GM19328 (cell line): Measurements from ENCODE around the gene BCAP29.

ENCODE experiments used
- ATAC-seq: cut with Tn5 transposase; IDR thresholded peaks from one replicate; pipeline ENCODE4 v1.9.1; 2021; ENCODE audit warnings: mild to moderate bottlenecking, moderate library complexity; ENCODE audit not compliant: unreplicated experiment

BCAP29 gene

GRCh38 chr7:107661865-107662379 is 81.9 kb downstream of the BCAP29 start:
- ATAC-seq = no peak

DNA sequence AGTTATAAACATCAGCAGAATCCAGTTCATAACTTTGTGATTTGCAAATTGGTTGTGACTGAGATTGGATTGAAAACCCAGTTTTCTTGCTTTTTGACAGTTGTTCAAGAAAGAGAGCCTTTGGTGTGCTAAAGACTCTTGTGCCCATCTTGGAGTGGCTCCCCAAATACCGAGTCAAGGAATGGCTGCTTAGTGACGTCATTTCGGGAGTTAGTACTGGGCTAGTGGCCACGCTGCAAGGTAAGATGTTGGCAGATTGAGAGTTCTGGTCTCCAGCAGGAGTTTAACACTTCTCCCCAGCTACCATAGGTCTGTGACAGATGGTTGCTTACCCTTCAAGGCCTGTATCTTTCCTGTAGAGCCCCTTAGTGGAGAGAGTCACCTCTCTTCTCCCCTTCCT is 83.2 kb downstream of the BCAP29 start:
- ATAC-seq = no peak

DNA sequence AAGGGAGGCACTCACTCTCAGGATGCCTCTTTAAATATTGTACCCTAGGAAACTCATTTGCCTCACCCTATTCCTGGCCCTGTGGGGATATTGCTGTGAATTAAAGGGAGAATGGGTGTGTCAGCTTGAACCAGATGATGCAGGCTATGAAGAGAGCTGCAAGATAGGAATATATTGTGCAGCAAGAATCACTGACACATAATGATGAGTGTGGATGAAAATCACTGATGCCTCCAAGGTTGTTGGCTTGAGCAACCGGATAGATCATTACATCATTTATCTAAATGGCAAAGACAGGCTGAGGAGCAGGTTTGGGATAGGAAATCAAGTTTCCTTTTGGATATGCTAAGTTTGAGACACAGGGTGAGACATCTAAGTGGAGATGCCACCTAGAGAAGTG is 86.7 kb downstream of the BCAP29 start:
- ATAC-seq = no peak

DNA sequence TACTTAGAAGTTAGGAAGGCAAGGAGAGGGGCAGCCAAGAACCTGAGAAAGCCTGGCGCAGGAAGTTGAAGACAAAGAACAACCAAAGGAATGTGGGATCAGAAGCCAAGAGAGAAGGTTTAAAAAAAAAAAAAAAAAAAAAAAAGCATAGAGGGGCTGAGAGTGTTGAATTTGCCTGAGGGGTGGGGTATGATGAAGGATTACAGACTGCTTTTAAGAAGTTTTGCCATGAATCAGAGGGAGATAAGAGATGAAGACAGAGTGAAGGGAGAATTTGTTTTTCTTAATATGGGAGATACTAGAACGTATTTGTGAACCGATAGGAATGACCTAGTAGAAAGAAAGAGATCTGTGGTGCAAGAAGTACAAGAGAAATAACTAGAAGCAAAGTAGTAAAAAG is 87.3 kb downstream of the BCAP29 start:
- ATAC-seq = no peak

DNA sequence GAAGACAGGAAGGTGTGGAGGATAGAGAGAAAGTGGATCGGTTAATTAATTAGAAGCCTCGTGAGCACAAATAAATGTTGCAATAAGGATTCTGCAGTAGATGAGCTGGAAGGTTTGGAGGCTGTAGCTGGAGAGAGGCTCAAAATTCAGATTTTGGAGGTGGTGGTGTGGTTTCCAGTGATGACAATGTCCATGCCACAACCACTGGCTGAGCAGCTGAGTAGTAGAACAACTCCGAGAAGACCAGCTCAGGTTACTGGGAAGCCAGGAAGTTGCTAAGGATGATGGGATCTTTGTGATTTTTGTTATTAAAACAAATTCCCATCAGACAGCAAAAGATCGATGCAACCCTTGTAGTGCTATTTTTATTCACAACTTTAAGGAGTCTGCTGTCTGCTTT is 88.2 kb downstream of the BCAP29 start:
- ATAC-seq = no peak
